IPS-15b (cell line): ENCODE data around the gene YBX1.
"Not testable (repeated sequence)": the region's sequence is repeated elsewhere in the genome, so short reads cannot be mapped to it uniquely, and the experiment has no call there.

Source experiments
- H3K27me3 ChIP-seq: one replicate; pipeline ENCODE4 v1.6.1; 2013; ENCODE audit warnings: low read length; ENCODE audit not compliant: control insufficient read depth, insufficient read depth
- H3K36me3 ChIP-seq: one replicate; pipeline ENCODE4 v1.6.1; 2013; ENCODE audit warnings: low read length; ENCODE audit not compliant: control insufficient read depth, insufficient read depth
- H3K4me1 ChIP-seq: one replicate; pipeline ENCODE4 v1.6.1; 2013; ENCODE audit warnings: mild to moderate bottlenecking, low read length; ENCODE audit not compliant: control insufficient read depth, insufficient read depth
- H3K4me3 ChIP-seq: one replicate; pipeline ENCODE4 v1.5.1; 2013; ENCODE audit warnings: low read depth, low read length
- H3K9ac ChIP-seq: one replicate; pipeline ENCODE4 v1.6.1; 2013; ENCODE audit warnings: low read depth, mild to moderate bottlenecking, low read length
- H3K9me3 ChIP-seq: one replicate; pipeline ENCODE4 v1.6.1; 2013; ENCODE audit warnings: mild to moderate bottlenecking, low read length; ENCODE audit not compliant: control insufficient read depth, insufficient read depth

YBX1 gene

DNA sequence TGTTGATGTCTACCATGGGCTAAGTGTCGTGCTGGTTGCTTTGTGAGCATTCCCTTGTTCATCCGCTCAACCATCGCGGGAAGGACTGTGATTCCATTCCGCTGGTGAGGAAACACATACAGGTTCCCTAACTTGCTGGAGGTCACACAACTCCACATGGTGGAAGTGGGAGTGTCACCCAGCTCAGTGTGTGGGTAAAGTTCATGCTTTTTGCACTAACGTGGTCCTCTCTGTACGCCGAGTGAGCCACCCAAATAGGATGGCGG is 61.9 kb downstream of the YBX1 start:
- H3K4me1 ChIP-seq = peaks cover 15% of the 10 kb centered on the region
- peaks cover 18% of the 10 kb centered on the region for H3K36me3 ChIP-seq
- no peaks in the 10 kb centered on the region for H3K9me3 ChIP-seq
- H3K9ac ChIP-seq = no peak overlapping the region
- H3K4me3 ChIP-seq = no peak overlapping the region
- no peaks in the 10 kb centered on the region for H3K27me3 ChIP-seq

DNA sequence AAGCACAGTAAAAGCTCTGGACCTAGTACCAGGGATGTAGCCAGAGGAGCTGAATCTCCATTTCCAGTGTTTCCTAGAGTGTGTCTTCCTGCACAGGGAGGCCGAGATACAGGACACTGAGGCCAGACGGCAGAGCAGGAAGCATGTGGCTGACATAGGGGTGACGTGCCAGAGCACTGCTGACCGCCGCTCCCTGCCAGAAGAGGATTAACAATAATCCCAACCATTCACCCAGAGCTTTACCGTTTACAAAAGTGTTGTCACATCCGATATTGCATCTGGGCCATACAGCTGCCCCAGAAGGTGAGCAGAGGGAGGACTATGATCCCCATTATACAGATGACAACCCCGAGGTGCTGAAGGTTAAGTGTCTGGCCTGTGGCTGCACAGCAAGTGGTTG is 63.6 kb downstream of the YBX1 start:
- Histone ChIP-seq H3K27me3 (no peaks in the 10 kb centered on the region), H3K9ac (no peak overlapping the region), H3K4me3 (no peak overlapping the region), H3K4me1 (peaks cover 4% of the 10 kb centered on the region), H3K36me3 (peaks cover 21% of the 10 kb centered on the region), H3K9me3 (no peaks in the 10 kb centered on the region)

DNA sequence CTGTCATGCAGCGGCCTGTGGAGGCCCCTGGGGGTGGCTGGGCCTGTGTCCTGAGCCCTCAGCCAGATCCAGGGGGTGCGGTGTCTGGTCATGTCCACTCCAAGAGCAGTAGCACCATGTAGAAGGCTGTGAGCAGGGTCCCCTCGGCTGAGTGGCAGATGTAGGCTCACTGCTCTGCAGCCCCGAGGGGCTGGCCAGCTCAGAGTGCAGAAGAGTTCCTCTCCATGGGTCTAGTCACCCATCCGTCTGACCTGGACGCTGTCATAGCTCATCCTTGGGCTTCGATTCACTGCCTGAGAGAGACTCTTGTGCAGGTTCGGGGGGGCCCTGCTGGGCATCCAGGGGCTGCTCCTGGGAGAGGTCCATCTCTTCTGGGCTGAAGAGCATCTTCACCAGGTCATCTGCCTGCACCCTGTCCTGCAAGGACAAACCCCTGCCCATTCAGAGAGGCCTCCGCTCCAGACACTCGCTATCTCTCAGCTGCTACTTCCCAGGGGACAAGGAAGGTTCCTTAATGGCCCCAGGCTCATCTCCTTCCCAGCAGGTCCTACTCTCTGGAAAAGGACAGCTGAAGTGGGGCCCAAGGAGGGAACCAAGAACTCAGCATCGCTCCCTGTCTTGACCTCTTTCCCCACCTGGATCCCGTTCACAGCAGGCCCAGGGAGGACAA is 64.4 kb downstream of the YBX1 start:
- Histone ChIP-seq H3K9ac (no peak overlapping the region), H3K27me3 (no peaks in the 10 kb centered on the region), H3K36me3 (peaks cover 23% of the 10 kb centered on the region), H3K9me3 (no peaks in the 10 kb centered on the region), H3K4me1 (no peaks in the 10 kb centered on the region), H3K4me3 (no peak overlapping the region)

- Histone ChIP-seq H3K36me3 (peaks cover 28% of the 10 kb centered on the region), H3K9ac (no peak overlapping the region), H3K4me1 (no peaks in the 10 kb centered on the region), H3K27me3 (no peaks in the 10 kb centered on the region), H3K4me3 (no peak overlapping the region), H3K9me3 (no peaks in the 10 kb centered on the region)
These were observed 64.9 kb downstream of the YBX1 start for GRCh38 chr1:42747125-42747524.

GRCh38 chr1:42748021-42748420 is 65.8 kb downstream of the YBX1 start:
- no peaks in the 10 kb centered on the region for H3K4me1 ChIP-seq
- H3K4me3 ChIP-seq = no peak overlapping the region
- H3K27me3 ChIP-seq = no peaks in the 10 kb centered on the region
- H3K9ac ChIP-seq = no peak overlapping the region
- no peaks in the 10 kb centered on the region for H3K9me3 ChIP-seq
- peaks cover 37% of the 10 kb centered on the region for H3K36me3 ChIP-seq

DNA sequence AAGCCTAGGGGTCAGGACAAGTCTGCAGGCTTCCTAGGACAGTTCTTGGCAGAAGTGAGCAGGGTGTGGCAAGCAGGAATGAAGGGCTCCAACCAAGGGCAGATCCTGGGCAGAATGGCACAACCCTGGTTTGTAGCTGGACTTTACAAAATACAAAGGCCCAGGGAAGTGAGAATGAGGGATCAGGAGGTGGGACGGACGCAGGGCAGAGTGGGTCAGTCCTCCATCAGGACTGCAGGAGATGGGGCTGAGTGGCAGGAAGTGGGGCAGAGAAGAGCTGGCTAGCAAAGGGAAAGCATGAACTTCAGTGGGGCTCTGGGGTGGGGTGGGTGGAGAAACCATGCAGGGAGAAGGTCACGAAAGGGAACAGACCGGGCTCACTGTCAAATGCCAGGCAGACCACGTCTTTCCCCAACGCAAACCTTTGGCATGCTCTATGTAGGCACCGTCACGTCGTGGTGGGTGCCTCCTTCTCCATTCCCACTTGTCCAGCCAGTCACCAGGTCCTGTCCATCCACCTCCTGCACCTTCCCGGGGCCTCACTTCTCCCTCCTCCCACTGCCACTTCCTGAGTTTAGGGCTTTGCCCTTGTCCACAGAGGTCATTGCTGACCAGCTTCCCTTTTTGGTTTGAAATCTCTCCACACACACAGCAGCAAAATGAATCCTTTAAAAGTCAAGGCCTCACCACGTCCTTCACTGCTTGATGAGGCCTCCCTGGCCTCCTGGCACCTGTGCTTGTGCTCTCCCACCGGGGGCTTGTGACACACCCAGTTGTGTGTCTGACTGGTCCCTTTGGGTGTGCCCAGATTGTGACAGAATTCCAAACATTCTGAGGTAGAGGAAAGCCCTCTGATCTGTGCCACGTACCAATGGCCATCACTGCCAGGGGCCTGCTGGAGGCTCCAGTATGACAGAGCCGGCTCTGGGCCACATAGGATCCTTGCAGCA is 66.5 kb downstream of the YBX1 start:
- Histone ChIP-seq H3K36me3 (peaks cover 39% of the 10 kb centered on the region), H3K4me3 (no peak overlapping the region), H3K9ac (no peak overlapping the region), H3K9me3 (no peaks in the 10 kb centered on the region), H3K4me1 (no peaks in the 10 kb centered on the region), H3K27me3 (no peaks in the 10 kb centered on the region)

DNA sequence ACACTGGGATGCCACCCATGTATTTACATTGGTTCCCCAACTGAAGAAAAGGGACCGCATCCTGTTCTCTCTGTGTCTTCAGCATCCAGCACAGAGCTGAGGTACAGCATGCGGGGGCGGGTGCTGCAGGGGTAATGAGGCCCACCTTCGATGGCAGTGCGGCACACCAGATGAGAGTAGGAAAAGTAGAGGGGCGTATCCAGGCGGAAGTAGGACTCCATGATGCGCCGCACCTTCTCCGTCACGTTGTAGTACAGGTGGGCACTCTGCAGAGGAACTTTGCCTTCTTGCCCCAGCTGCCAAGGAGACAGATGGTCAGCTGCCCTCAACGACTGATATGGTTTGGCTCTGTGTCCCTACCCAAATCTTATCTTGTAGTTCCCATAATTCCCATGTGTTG is 67.8 kb downstream of the YBX1 start:
- no peaks in the 10 kb centered on the region for H3K4me1 ChIP-seq
- no peaks in the 10 kb centered on the region for H3K9me3 ChIP-seq
- no peak overlapping the region for H3K9ac ChIP-seq
- no peak overlapping the region for H3K4me3 ChIP-seq
- H3K27me3 ChIP-seq = no peaks in the 10 kb centered on the region
- peaks cover 50% of the 10 kb centered on the region for H3K36me3 ChIP-seq

GRCh38 chr1:42751511-42752070 is 69.4 kb downstream of the YBX1 start:
- not testable (repeated sequence) for H3K9me3 ChIP-seq, H3K4me3 ChIP-seq, H3K4me1 ChIP-seq, H3K9ac ChIP-seq, H3K27me3 ChIP-seq
- peaks cover 50% of the 10 kb centered on the region for H3K36me3 ChIP-seq

DNA sequence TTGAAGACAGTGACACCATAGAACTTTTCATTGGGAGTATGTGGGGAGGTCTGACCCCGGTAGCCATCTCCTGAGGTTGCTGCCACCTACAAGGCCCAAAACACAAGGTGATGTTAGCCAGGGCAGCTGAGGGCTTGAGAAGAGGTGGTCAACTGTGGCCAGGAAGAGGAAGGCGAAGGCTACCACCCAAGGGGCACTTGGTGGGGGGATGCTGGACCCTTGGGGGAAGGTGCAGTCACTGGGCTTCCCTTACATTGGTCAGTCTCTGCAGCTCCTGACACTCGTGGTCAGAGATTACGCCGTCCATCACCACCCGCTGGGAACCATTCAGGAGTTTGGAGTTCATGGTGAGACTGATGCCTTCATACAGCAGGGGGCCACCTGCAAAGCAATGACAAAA is 70.1 kb downstream of the YBX1 start:
- no peaks in the 10 kb centered on the region for H3K27me3 ChIP-seq
- H3K4me1 ChIP-seq = no peaks in the 10 kb centered on the region
- H3K9me3 ChIP-seq = no peaks in the 10 kb centered on the region
- no peak overlapping the region for H3K4me3 ChIP-seq
- H3K9ac ChIP-seq = no peak overlapping the region
- peaks cover 47% of the 10 kb centered on the region for H3K36me3 ChIP-seq

- H3K27me3 ChIP-seq = no peaks in the 10 kb centered on the region
- no peaks in the 10 kb centered on the region for H3K4me1 ChIP-seq
- H3K9ac ChIP-seq = no peak overlapping the region
- peaks cover 52% of the 10 kb centered on the region for H3K36me3 ChIP-seq
- H3K4me3 ChIP-seq = no peak overlapping the region
- H3K9me3 ChIP-seq = no peaks in the 10 kb centered on the region
These were observed 70.9 kb downstream of the YBX1 start for GRCh38 chr1:42753070-42753469.
